Ovary (tissue), 3 donors: Measurements from ENCODE around the gene ODAPH.

ENCODE experiments used
- CTCF ChIP-seq, 3 donors: fragments of 450-650 bp in 2 of 3; fragments of 200-600 bp in 1 of 3; IDR thresholded peaks; one replicate each; pipeline versions ENCODE4 v1.5.1 to v1.8.0; 2016 to 2022; ENCODE audit warnings: antibody characterized with exemption in 3 of 3, mild to moderate bottlenecking in 1 of 3
- EP300 ChIP-seq: sonication (generic); formaldehyde crosslinking; IDR thresholded peaks from one replicate; pipeline ENCODE4 v1.6.1; 2017; ENCODE audit warnings: antibody characterized with exemption
- POLR2A ChIP-seq: fragments of 450-650 bp; IDR thresholded peaks from one replicate; pipeline ENCODE4 v1.6.1; 2017; ENCODE audit warnings: antibody characterized with exemption, mild to moderate bottlenecking, moderate library complexity
- donor health status: DM: no; HTN: no; CAD: no.

DNA sequence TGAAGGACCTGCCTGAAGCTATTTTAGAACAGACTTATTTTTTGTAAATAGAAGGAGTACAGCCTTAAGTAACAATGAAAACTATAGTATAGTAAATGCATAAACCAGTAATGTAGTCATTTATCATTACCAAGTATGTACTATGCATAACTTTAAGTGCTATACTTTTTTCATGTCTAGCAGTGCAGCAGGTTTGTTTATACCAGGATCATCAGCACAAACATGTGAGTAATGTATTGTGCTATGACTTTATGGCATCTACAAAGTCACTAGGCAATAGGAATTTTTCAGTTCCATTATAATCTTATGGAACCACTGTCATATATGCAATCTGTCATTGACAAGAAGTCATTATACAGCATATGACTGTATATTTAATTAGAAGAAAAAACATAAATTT, 3.4 kb upstream of the ODAPH start:
- no peak for TF ChIP-seq CTCF (IDR thresholded peaks at IDR 0.05)
- no peak for TF ChIP-seq POLR2A
- TF ChIP-seq EP300 = no peak
